H9 (cell line): ENCODE measurements around the gene ERMAP. TPM values are rescaled to one million over a fixed set of nuclear protein-coding genes. Genes with fewer than 3 reads are reported as not detected.
"Not testable (repeated sequence)": the region's sequence is repeated elsewhere in the genome, so short reads cannot be mapped to it uniquely, and the experiment has no call there.

Experiments used
- DNase-seq: peaks from one replicate; pipeline ENCODE4 v3.0.0-alpha.2; 2017
- H2AFZ ChIP-seq: one replicate; pipeline ENCODE4 v1.6.1; 2013; ENCODE audit warnings: mild to moderate bottlenecking, low read length, control low read depth, moderate library complexity
- H2AK5ac ChIP-seq: 2 replicates; pipeline ENCODE4 v1.6.1; 2013; ENCODE audit warnings: low read length, control low read depth, mixed read lengths; ENCODE audit not compliant: insufficient read length
- H2BK120ac ChIP-seq: one replicate; pipeline ENCODE4 v1.6.1; 2013; ENCODE audit warnings: low read depth, mild to moderate bottlenecking, low read length, control low read depth, inconsistent platforms; ENCODE audit not compliant: poor library complexity, severe bottlenecking
- H2BK12ac ChIP-seq: 2 replicates; pipeline ENCODE4 v1.6.1; 2013; ENCODE audit warnings: low read length, control low read depth, mixed read lengths, low read depth; ENCODE audit not compliant: insufficient read length
- H2BK15ac ChIP-seq: 2 replicates; pipeline ENCODE4 v1.6.1; 2013; ENCODE audit warnings: low read depth, low read length, control low read depth
- H2BK20ac ChIP-seq: one replicate; pipeline ENCODE4 v1.6.1; 2013; ENCODE audit warnings: low read depth, mild to moderate bottlenecking, low read length, control low read depth, inconsistent platforms; ENCODE audit not compliant: poor library complexity, severe bottlenecking
- H2BK5ac ChIP-seq: 2 replicates; pipeline ENCODE4 v1.6.1; 2013; ENCODE audit warnings: low read length, control low read depth, mixed read lengths; ENCODE audit not compliant: insufficient read length
- H3K14ac ChIP-seq: 2 replicates; pipeline ENCODE4 v1.6.1; 2013; ENCODE audit warnings: low read length, control low read depth; ENCODE audit not compliant: insufficient read depth
- H3K18ac ChIP-seq: 2 replicates; pipeline ENCODE4 v1.6.1; 2013; ENCODE audit warnings: low read depth, mild to moderate bottlenecking, mixed read lengths, low read length, control low read depth; ENCODE audit not compliant: insufficient read length
- H3K23ac ChIP-seq: 2 replicates; pipeline ENCODE4 v1.6.1; 2013; ENCODE audit warnings: low read length, control low read depth, mixed read lengths, low read depth; ENCODE audit not compliant: insufficient read length
- H3K23me2 ChIP-seq: 2 replicates; pipeline ENCODE4 v1.6.1; 2013; ENCODE audit warnings: low read depth, mild to moderate bottlenecking, mixed read lengths, low read length, control low read depth; ENCODE audit not compliant: insufficient read length, poor library complexity, severe bottlenecking
- H3K27ac ChIP-seq: 2 replicates; pipeline ENCODE4 v1.5.1; 2013; ENCODE audit warnings: low read length, control low read depth, mixed read lengths, low read depth; ENCODE audit not compliant: insufficient read length
- H3K27me3 ChIP-seq: 2 replicates; pipeline ENCODE4 v1.6.1; 2013; ENCODE audit warnings: low read length, control low read depth, inconsistent platforms; ENCODE audit not compliant: insufficient read depth
- H3K4ac ChIP-seq: 2 replicates; pipeline ENCODE4 v1.6.1; 2013; ENCODE audit warnings: low read depth, mild to moderate bottlenecking, control low read depth, inconsistent platforms, low read length, moderate library complexity
- H3K4me1 ChIP-seq: 2 replicates; pipeline ENCODE4 v1.6.1; 2013; ENCODE audit warnings: low read length, control low read depth, inconsistent platforms; ENCODE audit not compliant: insufficient read depth
- H3K4me2 ChIP-seq: 2 replicates; pipeline ENCODE4 v1.6.1; 2013; ENCODE audit warnings: low read length, control low read depth, mixed read lengths; ENCODE audit not compliant: insufficient read length, insufficient read depth
- H3K56ac ChIP-seq: 2 replicates; pipeline ENCODE4 v1.6.1; 2013; ENCODE audit warnings: low read depth, mild to moderate bottlenecking, mixed read lengths, low read length, control low read depth; ENCODE audit not compliant: insufficient read length
- H3K79me1 ChIP-seq: 2 replicates; pipeline ENCODE4 v1.6.1; 2013; ENCODE audit warnings: low read depth, mild to moderate bottlenecking, moderate library complexity, low read length, control low read depth, inconsistent platforms; ENCODE audit not compliant: insufficient read depth, poor library complexity, severe bottlenecking
- H3K79me2 ChIP-seq: 2 replicates; pipeline ENCODE4 v1.6.1; 2013; ENCODE audit warnings: low read length, control low read depth, inconsistent platforms; ENCODE audit not compliant: insufficient read depth
- H3K9ac ChIP-seq: 2 replicates; pipeline ENCODE4 v1.6.1; 2013; ENCODE audit warnings: low read length, control low read depth, mixed read lengths; ENCODE audit not compliant: insufficient read length; ENCODE audit errors: extremely low read depth
- H3K9me3 ChIP-seq: one replicate; pipeline ENCODE4 v1.6.1; 2013; ENCODE audit warnings: low read depth, low read length, inconsistent platforms; ENCODE audit not compliant: control insufficient read depth
- H3T11ph ChIP-seq: one replicate; pipeline ENCODE4 v1.6.1; 2013; ENCODE audit warnings: mild to moderate bottlenecking, low read length, control low read depth, inconsistent platforms
- H4K20me1 ChIP-seq: one replicate; pipeline ENCODE4 v1.6.1; 2013; ENCODE audit not compliant: control insufficient read depth, insufficient read length, insufficient read depth
- H4K5ac ChIP-seq: 2 replicates; pipeline ENCODE4 v1.6.1; 2013; ENCODE audit warnings: low read depth, mild to moderate bottlenecking, mixed read lengths, low read length, control low read depth; ENCODE audit not compliant: insufficient read length
- H4K8ac ChIP-seq: replicated peaks from 2 replicates; pipeline ENCODE4 v1.6.1; 2013; ENCODE audit warnings: low read length, control low read depth, mixed read lengths, low read depth; ENCODE audit not compliant: insufficient read length
- H4K91ac ChIP-seq: 2 replicates; pipeline ENCODE4 v1.6.1; 2013; ENCODE audit warnings: low read depth, mild to moderate bottlenecking, moderate library complexity, mixed read lengths, low read length, control low read depth; ENCODE audit not compliant: insufficient read length
- H3K27ac Mint-ChIP-seq, 3 experiments: 2 replicates in 2 of 3; 3 replicates in 1 of 3; pipeline ENCODE4 v1.8.0; 2020 to 2021; ENCODE audit warnings: mixed read lengths in 3 of 3, mild to moderate bottlenecking in 1 of 3, moderate library complexity in 1 of 3
- H3K27me3 Mint-ChIP-seq: 2 replicates; pipeline ENCODE4 v1.8.0; 2021; ENCODE audit warnings: low read depth, mild to moderate bottlenecking, moderate library complexity, mixed read lengths
- H3K36me3 Mint-ChIP-seq, 3 experiments: 2 replicates in 2 of 3; 3 replicates in 1 of 3; pipeline ENCODE4 v1.8.0; 2020 to 2021; ENCODE audit warnings: low read depth in 3 of 3, mixed read lengths in 3 of 3; ENCODE audit not compliant: insufficient read depth in 1 of 3
- H3K4me1 Mint-ChIP-seq, 2 experiments: 2 replicates each; pipeline ENCODE4 v1.8.0; 2020; ENCODE audit warnings: mixed read lengths in 2 of 2
- H3K4me3 Mint-ChIP-seq, 2 experiments: 2 replicates in 1 of 2; 3 replicates in 1 of 2; pipeline ENCODE4 v1.8.0; 2020 to 2021; ENCODE audit warnings: mild to moderate bottlenecking in 2 of 2, mixed read lengths in 2 of 2, moderate library complexity in 1 of 2
- H3K9me3 Mint-ChIP-seq, 2 experiments: 2 replicates in 1 of 2; 3 replicates in 1 of 2; pipeline ENCODE4 v1.8.0; 2020; ENCODE audit warnings: mild to moderate bottlenecking in 2 of 2, mixed read lengths in 2 of 2, moderate library complexity in 1 of 2
- CTCF ChIP-seq: fragments of 200-600 bp; sonication (generic); conservative IDR thresholded peaks from 3 replicates; pipeline ENCODE4 v1.8.0; 2021; ENCODE audit warnings: antibody characterized with exemption, mild to moderate bottlenecking
- WGBS: extraction: QIAGEN DNeasy Blood & Tissue Kit; methylation state at CpG from one replicate; pipeline ENCODE4 v1.1.7; 2013; ENCODE audit warnings: missing lambda C conversion rate, low lambda C conversion rate, mixed read lengths; ENCODE audit not compliant: insufficient read length; ENCODE audit errors: extremely low coverage; 5-methylcytosine and 5-hydroxymethylcytosine counted together
- total RNA-seq: library from RNA; stranded (reverse); gene quantifications from 2 replicates; pipeline ENCODE4 v1.2.1, GENCODE V29; 2021

The ERMAP gene
- total RNA-seq, 1 experiment from 2014 or later = 4.5 TPM

- Histone ChIP-seq H3K9ac (no peak overlapping the region), H3K14ac (no peak overlapping the region), H2BK5ac (no peak overlapping the region), H2BK20ac (no peak overlapping the region), H3K9me3 (no peaks in the 10 kb centered on the region), H2BK120ac (no peak overlapping the region), H2BK15ac (no peak overlapping the region), H2BK12ac (no peak overlapping the region), H4K5ac (no peak overlapping the region), H3K79me1 (no peaks in the 10 kb centered on the region), H3K23me2 (no peaks in the 10 kb centered on the region), H3K4me1 (no peaks in the 10 kb centered on the region), H3K79me2 (no peaks in the 10 kb centered on the region), H4K8ac (no peak overlapping the region), H3K4me2 (no peak overlapping the region), H3T11ph (no peak overlapping the region), H4K91ac (no peak overlapping the region), H3K56ac (no peak overlapping the region), H3K27me3 (no peaks in the 10 kb centered on the region), H4K20me1 (no peaks in the 10 kb centered on the region), H3K4ac (no peak overlapping the region), H2AK5ac (no peak overlapping the region), H2AFZ (no peak overlapping the region), H3K27ac (no peak overlapping the region), H3K18ac (no peak overlapping the region), H3K23ac (no peak overlapping the region)
- no peak overlapping the region for H3K4me3 Mint-ChIP-seq
- no peaks in the 10 kb centered on the region; a peak in 1 of 4 replicates for H3K4me1 Mint-ChIP-seq
- no peak for DNase-seq
- no peak for TF ChIP-seq CTCF
- H3K27ac Mint-ChIP-seq = no peak overlapping the region
- peaks cover 17 to 19% of the 10 kb centered on the region in 2 experiments for H3K9me3 Mint-ChIP-seq
- no peaks in the 10 kb centered on the region for H3K27me3 Mint-ChIP-seq
- H3K36me3 Mint-ChIP-seq = peaks cover 19 to 41% (median 38%) of the 10 kb centered on the region in 3 experiments
Measured at GRCh38 chr1:42807056-42807668, 9.8 kb upstream of the ERMAP start.

GRCh38 chr1:42814815-42815214 is 2.1 kb upstream of the ERMAP start:
- H4K20me1 ChIP-seq, H3K27ac Mint-ChIP-seq, H3K23me2 ChIP-seq, H4K5ac ChIP-seq, H2BK5ac ChIP-seq, H3K4me1 ChIP-seq, H3K27me3 Mint-ChIP-seq, H4K8ac ChIP-seq, H3K4ac ChIP-seq, H2AK5ac ChIP-seq, H3K27me3 ChIP-seq, H3K4me3 Mint-ChIP-seq, H3K23ac ChIP-seq, H2BK120ac ChIP-seq, H3K56ac ChIP-seq, H3K4me2 ChIP-seq, H3K9me3 ChIP-seq, DNase-seq, H3K14ac ChIP-seq, H3T11ph ChIP-seq, H3K9ac ChIP-seq, H2BK15ac ChIP-seq, H3K9me3 Mint-ChIP-seq, H3K27ac ChIP-seq, H2BK20ac ChIP-seq, H3K79me1 ChIP-seq, H2BK12ac ChIP-seq, H3K79me2 ChIP-seq, H3K18ac ChIP-seq, H4K91ac ChIP-seq, H2AFZ ChIP-seq: not testable (repeated sequence)
- Mint-ChIP-seq H3K4me1 (peaks cover 12 to 16% of the 10 kb centered on the region in 2 experiments), H3K36me3 (peaks cover 0 to 21% (median 16%) of the 10 kb centered on the region in 3 experiments; a peak in 5 of 7 replicates)
- WGBS = no CpG with 5 or more reads among the region's 3 CpGs
